ENCODE results near the gene ETF1. TPM values are rescaled to one million over a fixed set of nuclear protein-coding genes. Genes with fewer than 3 reads are reported as not detected.

The ETF1 gene
- total RNA-seq, 4 donors from 2014 or later = 64.2 to 92.2 (median 81.3) TPM

DNA sequence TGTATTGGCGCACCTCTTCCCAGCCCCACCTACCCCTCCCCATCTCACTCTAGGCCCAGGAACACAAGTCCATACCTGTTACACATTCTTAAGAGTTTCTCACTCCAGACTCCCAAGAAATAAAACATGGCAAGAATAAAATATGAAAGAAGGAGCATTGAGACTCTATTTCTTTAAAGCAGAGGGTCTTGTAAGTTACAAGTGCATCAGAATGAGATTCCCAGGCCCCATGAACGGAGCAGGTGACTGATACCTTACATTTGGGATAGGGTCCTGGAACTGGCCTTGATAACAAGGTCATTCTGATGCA, 72.0 kb downstream of the ETF1 start:
- intact Hi-C loops (cut with DNase I; ENCODE audit: low total_unique reads) = no loop called here
- no peak for TF ChIP-seq POLR2A (IDR thresholded peaks at IDR 0.05)
- no peak for TF ChIP-seq CTCF (IDR thresholded peaks at IDR 0.05)
- no peak overlapping the region for H3K4me3 ChIP-seq (ENCODE audit: low read depth, poor library complexity, severe bottlenecking)
- DNase-seq (ENCODE audit: low spot score in 2 of 2) = no peak
- WGBS, 2 donors = 65 to 69% methylated on average over 2 of the region's 2 CpGs

GRCh38 chr5:138470322-138471051, 72.5 kb downstream of the ETF1 start:
- H3K4me3 ChIP-seq (ENCODE audit: low read depth, poor library complexity, severe bottlenecking) = no peak overlapping the region
- DNase-seq (ENCODE audit: low spot score in 2 of 2) = no peak
- intact Hi-C loops (cut with DNase I; ENCODE audit: low total_unique reads) = no loop called here
- TF ChIP-seq POLR2A (IDR thresholded peaks at IDR 0.05) (no peak), CTCF (IDR thresholded peaks at IDR 0.05) (no peak)
- 49 to 52% methylated on average over 3 of the region's 3 CpGs for WGBS, 2 donors

GRCh38 chr5:138469540-138470321, 73.3 kb downstream of the ETF1 start:
- intact Hi-C loops (cut with DNase I; ENCODE audit: low total_unique reads) = loop anchor here (10.0 kb wide), 1 partner anchor 75 kb away; the partner anchor contains the start of gene ETF1
- H3K4me3 ChIP-seq (ENCODE audit: low read depth, poor library complexity, severe bottlenecking) = no peak overlapping the region
- TF ChIP-seq POLR2A (IDR thresholded peaks at IDR 0.05) (no peak), CTCF (IDR thresholded peaks at IDR 0.05) (no peak)
- DNase-seq (ENCODE audit: low spot score in 2 of 2) = no peak
- 48 to 50% methylated on average over 8 of the region's 8 CpGs for WGBS, 2 donors

DNA sequence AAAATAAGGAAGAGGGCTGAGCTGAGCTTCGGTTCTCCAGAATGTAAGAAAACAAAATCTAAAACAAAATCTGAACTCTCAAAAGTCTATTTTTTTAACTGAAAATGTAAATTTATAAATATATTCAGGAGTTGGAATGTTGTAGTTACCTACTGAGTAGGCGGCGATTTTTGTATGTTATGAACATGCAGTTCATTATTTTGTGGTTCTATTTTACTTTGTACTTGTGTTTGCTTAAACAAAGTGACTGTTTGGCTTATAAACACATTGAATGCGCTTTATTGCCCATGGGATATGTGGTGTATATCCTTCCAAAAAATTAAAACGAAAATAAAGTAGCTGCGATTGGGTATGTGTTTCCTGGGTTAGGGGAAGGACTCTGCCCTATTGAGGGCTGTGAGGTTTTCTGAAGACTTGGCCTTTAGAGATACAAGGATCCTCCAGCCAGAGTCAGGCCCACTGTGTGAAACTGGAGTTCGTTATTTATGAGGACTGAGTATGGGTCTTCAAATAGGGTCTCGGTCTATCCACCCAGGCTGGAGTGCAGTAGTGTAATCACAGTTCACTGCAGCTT, 74.0 kb downstream of the ETF1 start:
- H3K4me3 ChIP-seq (ENCODE audit: low read depth, poor library complexity, severe bottlenecking) = no peak overlapping the region
- intact Hi-C loops (cut with DNase I; ENCODE audit: low total_unique reads) = loop anchor here (10.0 kb wide), 1 partner anchor 76 kb away; the partner anchor contains the start of gene ETF1
- DNase-seq (ENCODE audit: low spot score in 2 of 2) = no peak
- 82 to 83% methylated on average over 8 of the region's 8 CpGs for WGBS, 2 donors
- TF ChIP-seq POLR2A (IDR thresholded peaks at IDR 0.05) = no peak
- no peak for TF ChIP-seq CTCF (IDR thresholded peaks at IDR 0.05)

DNA sequence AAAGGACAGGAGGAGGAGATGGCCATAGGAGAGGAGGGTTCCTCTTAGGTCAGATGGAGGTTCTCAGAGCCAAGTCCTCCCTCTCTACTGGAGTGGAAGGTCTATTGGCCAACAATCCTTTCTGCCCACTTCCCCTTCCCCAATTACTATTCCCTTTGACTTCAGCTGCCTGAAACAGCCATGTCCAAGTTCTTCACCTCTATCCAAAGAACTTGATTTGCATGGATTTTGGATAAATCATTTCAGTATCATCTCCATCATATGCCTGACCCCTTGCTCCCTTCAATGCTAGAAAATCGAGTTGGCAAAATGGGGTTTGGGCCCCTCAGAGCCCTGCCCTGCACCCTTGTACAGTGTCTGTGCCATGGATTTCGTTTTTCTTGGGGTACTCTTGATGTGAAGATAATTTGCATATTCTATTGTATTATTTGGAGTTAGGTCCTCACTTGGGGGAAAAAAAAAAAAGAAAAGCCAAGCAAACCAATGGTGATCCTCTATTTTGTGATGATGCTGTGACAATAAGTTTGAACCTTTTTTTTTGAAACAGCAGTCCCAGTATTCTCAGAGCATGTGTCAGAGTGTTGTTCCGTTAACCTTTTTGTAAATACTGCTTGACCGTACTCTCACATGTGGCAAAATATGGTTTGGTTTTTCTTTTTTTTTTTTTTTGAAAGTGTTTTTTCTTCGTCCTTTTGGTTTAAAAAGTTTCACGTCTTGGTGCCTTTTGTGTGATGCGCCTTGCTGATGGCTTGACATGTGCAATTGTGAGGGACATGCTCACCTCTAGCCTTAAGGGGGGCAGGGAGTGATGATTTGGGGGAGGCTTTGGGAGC, 74.7 kb downstream of the ETF1 start:
- DNase-seq (ENCODE audit: low spot score in 2 of 2) = no peak
- intact Hi-C loops (cut with DNase I; ENCODE audit: low total_unique reads) = loop anchor here (10.0 kb wide), 1 partner anchor 76 kb away; the partner anchor contains the start of gene ETF1
- H3K4me3 ChIP-seq (ENCODE audit: low read depth, poor library complexity, severe bottlenecking) = no peak overlapping the region
- 84 to 86% methylated on average over 7 of the region's 7 CpGs for WGBS, 2 donors
- TF ChIP-seq POLR2A (IDR thresholded peaks at IDR 0.05) = no peak
- TF ChIP-seq CTCF (IDR thresholded peaks at IDR 0.05) = no peak
